Neural cell (in vitro differentiated cells): ENCODE data around the gene VPS37C.

Source experiments
- EP300 ChIP-seq: fragments of 450-650 bp; conservative IDR thresholded peaks from 2 replicates; pipeline ENCODE4 v1.6.1; 2014; ENCODE audit warnings: antibody characterized with exemption, mild to moderate bottlenecking, moderate library complexity; ENCODE audit not compliant: poor library complexity, severe bottlenecking
- EZH2 ChIP-seq: fragments of 200-600, 300-800 bp; shearing (Covaris generic), sonication (generic); IDR thresholded peaks from 2 replicates; pipeline ENCODE4 v1.6.1; 2014; ENCODE audit warnings: antibody characterized with exemption, low read length, borderline replicate concordance, mild to moderate bottlenecking; ENCODE audit not compliant: insufficient read depth, poor library complexity, severe bottlenecking
- RAD21 ChIP-seq: fragments of 450-650 bp; conservative IDR thresholded peaks from 2 replicates; pipeline ENCODE4 v1.6.1; 2014; ENCODE audit warnings: antibody characterized with exemption, mild to moderate bottlenecking, moderate library complexity
- TF ChIP-seq, protein P1 (sequence below): fragments of 450-650 bp; IDR thresholded peaks from 2 replicates; pipeline ENCODE4 v1.5.1; 2014; ENCODE audit warnings: antibody characterized with exemption, mild to moderate bottlenecking, moderate library complexity; ENCODE audit not compliant: poor library complexity, severe bottlenecking

DNA sequence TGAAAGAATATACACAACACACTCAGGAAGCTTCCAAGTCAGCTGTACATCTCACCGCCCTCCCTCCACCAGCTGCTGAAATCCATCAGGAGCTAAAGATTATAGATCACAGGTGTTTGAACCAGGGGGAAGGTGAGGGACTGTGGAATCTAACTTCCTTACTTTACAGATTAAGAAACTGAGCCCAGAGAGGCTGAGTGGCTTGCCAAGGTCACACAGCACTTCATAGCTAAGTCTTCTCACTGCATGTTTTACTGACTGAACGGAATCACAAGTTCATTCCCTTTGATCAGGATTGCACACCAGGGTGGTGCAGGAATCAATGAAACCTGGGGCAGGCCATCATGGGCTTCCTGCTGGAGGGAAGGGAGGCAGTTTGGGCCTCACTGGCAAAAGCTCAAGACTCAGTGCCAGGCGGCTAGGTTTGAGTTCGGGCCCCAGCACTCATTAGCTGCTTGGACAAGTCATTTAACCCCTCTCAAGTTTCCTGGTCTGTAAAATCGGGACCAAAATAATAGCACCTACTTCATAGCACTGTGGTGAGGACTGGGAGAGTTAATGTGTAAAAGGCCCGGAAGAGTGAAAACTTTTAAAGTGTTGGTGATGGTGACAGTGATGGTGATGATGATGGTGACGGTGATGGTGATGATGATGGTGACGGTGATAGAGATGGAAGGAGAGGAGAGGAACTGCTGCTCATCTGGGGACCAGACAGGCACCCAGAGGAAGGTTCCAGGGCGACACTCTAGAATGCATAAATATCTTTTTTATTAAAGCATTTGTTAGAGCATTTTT, 50.8 kb downstream of the VPS37C start:
- TF ChIP-seq, protein P1, sequence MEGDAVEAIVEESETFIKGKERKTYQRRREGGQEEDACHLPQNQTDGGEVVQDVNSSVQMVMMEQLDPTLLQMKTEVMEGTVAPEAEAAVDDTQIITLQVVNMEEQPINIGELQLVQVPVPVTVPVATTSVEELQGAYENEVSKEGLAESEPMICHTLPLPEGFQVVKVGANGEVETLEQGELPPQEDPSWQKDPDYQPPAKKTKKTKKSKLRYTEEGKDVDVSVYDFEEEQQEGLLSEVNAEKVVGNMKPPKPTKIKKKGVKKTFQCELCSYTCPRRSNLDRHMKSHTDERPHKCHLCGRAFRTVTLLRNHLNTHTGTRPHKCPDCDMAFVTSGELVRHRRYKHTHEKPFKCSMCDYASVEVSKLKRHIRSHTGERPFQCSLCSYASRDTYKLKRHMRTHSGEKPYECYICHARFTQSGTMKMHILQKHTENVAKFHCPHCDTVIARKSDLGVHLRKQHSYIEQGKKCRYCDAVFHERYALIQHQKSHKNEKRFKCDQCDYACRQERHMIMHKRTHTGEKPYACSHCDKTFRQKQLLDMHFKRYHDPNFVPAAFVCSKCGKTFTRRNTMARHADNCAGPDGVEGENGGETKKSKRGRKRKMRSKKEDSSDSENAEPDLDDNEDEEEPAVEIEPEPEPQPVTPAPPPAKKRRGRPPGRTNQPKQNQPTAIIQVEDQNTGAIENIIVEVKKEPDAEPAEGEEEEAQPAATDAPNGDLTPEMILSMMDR = no peak
- no peak for TF ChIP-seq EZH2
- TF ChIP-seq RAD21 = no peak
- TF ChIP-seq EP300 = no peak
